ENCODE results near the gene TNMD. TPM values are rescaled to one million over a fixed set of nuclear protein-coding genes. Genes with fewer than 3 reads are reported as not detected.

The TNMD gene
- total and polyA plus RNA-seq, 2 of the 8 experiments (the other 6 are each of a cell fraction or from before 2014, with no cell fraction given): 1.4 to 2.1 TPM

DNA sequence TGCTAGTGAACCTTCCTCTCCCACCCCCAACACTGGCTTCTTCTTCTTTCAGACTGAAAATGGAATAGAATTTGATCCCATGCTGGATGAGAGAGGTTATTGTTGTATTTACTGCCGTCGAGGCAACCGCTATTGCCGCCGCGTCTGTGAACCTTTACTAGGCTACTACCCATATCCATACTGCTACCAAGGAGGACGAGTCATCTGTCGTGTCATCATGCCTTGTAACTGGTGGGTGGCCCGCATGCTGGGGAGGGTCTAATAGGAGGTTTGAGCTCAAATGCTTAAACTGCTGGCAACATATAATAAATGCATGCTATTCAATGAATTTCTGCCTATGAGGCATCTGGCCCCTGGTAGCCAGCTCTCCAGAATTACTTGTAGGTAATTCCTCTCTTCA lies 14.7 kb downstream of the TNMD start (continued):
- TF ChIP-seq PHF8 (conservative IDR thresholded peaks at IDR 0.05; ENCODE audit: low read depth, low read length) (no peak), BRCA1 (IDR thresholded peaks at IDR 0.05; ENCODE audit: low read depth, low read length) (no peak), TAF1 (IDR thresholded peaks at IDR 0.05; ENCODE audit: low read depth, low read length) (no peak), SP1 (IDR thresholded peaks at IDR 0.05; ENCODE audit: low read depth, low read length) (no peak)

All from H1 (cell line).